ENCODE results near the gene CKAP2.

CKAP2 gene

GRCh38 chr13:52421216-52421615 is 34.1 kb upstream of the CKAP2 start:
- Histone ChIP-seq H3K4me3 (ENCODE audit: low read depth in 1 of 2, low read length in 2 of 2) (no peak overlapping the region), H3K27ac (ENCODE audit: low read length) (no peak overlapping the region), H3K36me3 (ENCODE audit: control insufficient read depth in 1 of 2, insufficient read depth in 2 of 2, low read length in 2 of 2) (peaks cover 40 to 72% of the 10 kb centered on the region in 2 donors), H3K27me3 (ENCODE audit: low read depth, low read length) (no peaks in the 10 kb centered on the region), H3K4me1 (ENCODE audit: control insufficient read depth in 1 of 2, insufficient read depth in 2 of 2, low read length in 2 of 2) (no peaks in the 10 kb centered on the region), H3K9me3 (ENCODE audit: control insufficient read depth in 1 of 2, low read length in 2 of 2) (no peaks in the 10 kb centered on the region)

- no peaks in the 10 kb centered on the region for H3K9me3 ChIP-seq (ENCODE audit: control insufficient read depth in 1 of 2, low read length in 2 of 2)
- H3K4me3 ChIP-seq (ENCODE audit: low read depth in 1 of 2, low read length in 2 of 2) = no peak overlapping the region
- H3K4me1 ChIP-seq (ENCODE audit: control insufficient read depth in 1 of 2, insufficient read depth in 2 of 2, low read length in 2 of 2) = no peaks in the 10 kb centered on the region
- peaks cover 27 to 46% of the 10 kb centered on the region in 2 donors for H3K36me3 ChIP-seq (ENCODE audit: control insufficient read depth in 1 of 2, insufficient read depth in 2 of 2, low read length in 2 of 2)
- H3K27ac ChIP-seq (ENCODE audit: low read length) = no peak overlapping the region
- no peaks in the 10 kb centered on the region for H3K27me3 ChIP-seq (ENCODE audit: low read depth, low read length)
These were observed 27.0 kb upstream of the CKAP2 start for GRCh38 chr13:52428295-52428694.

- no peak overlapping the region for H3K4me3 ChIP-seq (ENCODE audit: low read depth in 1 of 2, low read length in 2 of 2)
- no peaks in the 10 kb centered on the region for H3K4me1 ChIP-seq (ENCODE audit: control insufficient read depth in 1 of 2, insufficient read depth in 2 of 2, low read length in 2 of 2)
- no peaks in the 10 kb centered on the region for H3K27me3 ChIP-seq (ENCODE audit: low read depth, low read length)
- no peaks in the 10 kb centered on the region for H3K9me3 ChIP-seq (ENCODE audit: control insufficient read depth in 1 of 2, low read length in 2 of 2)
- no peak overlapping the region for H3K27ac ChIP-seq (ENCODE audit: low read length)
- peaks cover 56 to 58% of the 10 kb centered on the region in 2 donors for H3K36me3 ChIP-seq (ENCODE audit: control insufficient read depth in 1 of 2, insufficient read depth in 2 of 2, low read length in 2 of 2)
These were observed 22.8 kb upstream of the CKAP2 start for GRCh38 chr13:52432456-52432855.

- H3K36me3 ChIP-seq (ENCODE audit: control insufficient read depth in 1 of 2, insufficient read depth in 2 of 2, low read length in 2 of 2) = peaks cover 4 to 16% of the 10 kb centered on the region in 2 donors
- no peak overlapping the region for H3K27ac ChIP-seq (ENCODE audit: low read length)
- no peaks in the 10 kb centered on the region for H3K9me3 ChIP-seq (ENCODE audit: control insufficient read depth in 1 of 2, low read length in 2 of 2)
- H3K4me3 ChIP-seq (ENCODE audit: low read depth in 1 of 2, low read length in 2 of 2) = no peak overlapping the region
- H3K27me3 ChIP-seq (ENCODE audit: low read depth, low read length) = no peaks in the 10 kb centered on the region
- H3K4me1 ChIP-seq (ENCODE audit: control insufficient read depth in 1 of 2, insufficient read depth in 2 of 2, low read length in 2 of 2) = peaks cover 7 to 19% of the 10 kb centered on the region in 2 donors
These were observed 9.0 kb upstream of the CKAP2 start for GRCh38 chr13:52446265-52446664.

GRCh38 chr13:52447354-52447753 is 7.9 kb upstream of the CKAP2 start:
- no peak overlapping the region for H3K27ac ChIP-seq (ENCODE audit: low read length)

GRCh38 chr13:52447815-52448552 is 7.3 kb upstream of the CKAP2 start:
- H3K4me3 ChIP-seq (ENCODE audit: low read depth in 1 of 2, low read length in 2 of 2) = peak overlapping the region in 1 of 2 donors; percentile 26

More at GRCh38 chr13:52447354-52447753, 7.9 kb upstream of the CKAP2 start:
- Histone ChIP-seq H3K27me3 (ENCODE audit: low read depth, low read length) (no peaks in the 10 kb centered on the region), H3K9me3 (ENCODE audit: control insufficient read depth in 1 of 2, low read length in 2 of 2) (no peaks in the 10 kb centered on the region), H3K36me3 (ENCODE audit: control insufficient read depth in 1 of 2, insufficient read depth in 2 of 2, low read length in 2 of 2) (peaks cover 0 to 6% of the 10 kb centered on the region in 2 donors), H3K4me3 (ENCODE audit: low read depth in 1 of 2, low read length in 2 of 2) (no peak overlapping the region), H3K4me1 (ENCODE audit: control insufficient read depth in 1 of 2, insufficient read depth in 2 of 2, low read length in 2 of 2) (peaks cover 7 to 19% of the 10 kb centered on the region in 2 donors)

GRCh38 chr13:52449331-52450011 is 5.8 kb upstream of the CKAP2 start:
- Histone ChIP-seq H3K27ac (ENCODE audit: low read length) (peak overlapping the region; percentile 78), H3K36me3 (ENCODE audit: control insufficient read depth in 1 of 2, insufficient read depth in 2 of 2, low read length in 2 of 2) (peaks cover 0 to 4% of the 10 kb centered on the region in 2 donors), H3K4me3 (ENCODE audit: low read depth in 1 of 2, low read length in 2 of 2) (peak overlapping the region; percentile 81 to 91), H3K27me3 (ENCODE audit: low read depth, low read length) (no peaks in the 10 kb centered on the region), H3K4me1 (ENCODE audit: control insufficient read depth in 1 of 2, insufficient read depth in 2 of 2, low read length in 2 of 2) (peaks cover 7 to 24% of the 10 kb centered on the region in 2 donors), H3K9me3 (ENCODE audit: control insufficient read depth in 1 of 2, low read length in 2 of 2) (no peaks in the 10 kb centered on the region)

More at GRCh38 chr13:52447815-52448552, 7.3 kb upstream of the CKAP2 start:
- Histone ChIP-seq H3K27ac (ENCODE audit: low read length) (no peak overlapping the region), H3K36me3 (ENCODE audit: control insufficient read depth in 1 of 2, insufficient read depth in 2 of 2, low read length in 2 of 2) (peaks cover 0 to 4% of the 10 kb centered on the region in 2 donors), H3K9me3 (ENCODE audit: control insufficient read depth in 1 of 2, low read length in 2 of 2) (no peaks in the 10 kb centered on the region), H3K27me3 (ENCODE audit: low read depth, low read length) (no peaks in the 10 kb centered on the region), H3K4me1 (ENCODE audit: control insufficient read depth in 1 of 2, insufficient read depth in 2 of 2, low read length in 2 of 2) (peaks cover 7 to 19% of the 10 kb centered on the region in 2 donors)

- Histone ChIP-seq H3K36me3 (ENCODE audit: control insufficient read depth in 1 of 2, insufficient read depth in 2 of 2, low read length in 2 of 2) (peaks cover 0 to under 1% of the 10 kb centered on the region in 2 donors), H3K4me1 (ENCODE audit: control insufficient read depth in 1 of 2, insufficient read depth in 2 of 2, low read length in 2 of 2) (peaks cover 7 to 25% of the 10 kb centered on the region in 2 donors), H3K4me3 (ENCODE audit: low read depth in 1 of 2, low read length in 2 of 2) (peak within 1 kb of the TSS; percentile 81 to 91), H3K27ac (ENCODE audit: low read length) (peak within 1 kb of the TSS; percentile 78), H3K9me3 (ENCODE audit: control insufficient read depth in 1 of 2, low read length in 2 of 2) (no peaks in the 10 kb centered on the region), H3K27me3 (ENCODE audit: low read depth, low read length) (no peaks in the 10 kb centered on the region)
These were observed 5.1 kb upstream of the CKAP2 start, which contains the start of gene VPS36 for GRCh38 chr13:52450012-52450792. Gene VPS36, minus strand, starts transcription at chr13:52450634. Its CDS starts 40 bp downstream, at chr13:52450594.

- peaks cover 7 to 25% of the 10 kb centered on the region in 2 donors for H3K4me1 ChIP-seq (ENCODE audit: control insufficient read depth in 1 of 2, insufficient read depth in 2 of 2, low read length in 2 of 2)
- no peaks in the 10 kb centered on the region for H3K36me3 ChIP-seq (ENCODE audit: control insufficient read depth in 1 of 2, insufficient read depth in 2 of 2, low read length in 2 of 2)
- H3K4me3 ChIP-seq (ENCODE audit: low read depth in 1 of 2, low read length in 2 of 2) = peak overlapping the region; percentile 81 to 91
- H3K27me3 ChIP-seq (ENCODE audit: low read depth, low read length) = no peaks in the 10 kb centered on the region
- H3K27ac ChIP-seq (ENCODE audit: low read length) = no peak overlapping the region
- no peaks in the 10 kb centered on the region for H3K9me3 ChIP-seq (ENCODE audit: control insufficient read depth in 1 of 2, low read length in 2 of 2)
These were observed 4.5 kb upstream of the CKAP2 start for GRCh38 chr13:52450793-52451116.

GRCh38 chr13:52451135-52451804 is 4.0 kb upstream of the CKAP2 start:
- Histone ChIP-seq H3K4me3 (ENCODE audit: low read depth in 1 of 2, low read length in 2 of 2) (peak overlapping the region; percentile 81 to 91), H3K27ac (ENCODE audit: low read length) (no peak overlapping the region), H3K27me3 (ENCODE audit: low read depth, low read length) (no peaks in the 10 kb centered on the region), H3K9me3 (ENCODE audit: control insufficient read depth in 1 of 2, low read length in 2 of 2) (no peaks in the 10 kb centered on the region), H3K36me3 (ENCODE audit: control insufficient read depth in 1 of 2, insufficient read depth in 2 of 2, low read length in 2 of 2) (no peaks in the 10 kb centered on the region), H3K4me1 (ENCODE audit: control insufficient read depth in 1 of 2, insufficient read depth in 2 of 2, low read length in 2 of 2) (peaks cover 9 to 30% of the 10 kb centered on the region in 2 donors)

Data from muscle layer of duodenum (tissue), 2 donors.